ENCODE data around the gene ZNF649.
"Not testable (repeated sequence)": the region's sequence is repeated elsewhere in the genome, so short reads cannot be mapped to it uniquely, and the experiment has no call there.

Gene ZNF649

GRCh38 chr19:51904331-51905165 is at the start of gene ZNF649:
ZNF649 (minus strand) TSS chr19:51905017; CDS start chr19:51900107, 4,910 bp downstream.
- DNase-seq (ENCODE audit: low read depth, low spot score), result peak; percentile 57

GRCh38 chr19:51948975-51949374 is 44.2 kb upstream of the ZNF649 start:
- DNase-seq (ENCODE audit: low read depth, low spot score), result no peak

- DNase-seq (ENCODE audit: low read depth, low spot score), result no peak
Observed at GRCh38 chr19:51946602-51947001, 41.8 kb upstream of the ZNF649 start.

- DNase-seq (ENCODE audit: low read depth, low spot score), result no peak
Observed at GRCh38 chr19:51944798-51945552, 40.2 kb upstream of the ZNF649 start.

GRCh38 chr19:51938936-51939335 is 34.1 kb upstream of the ZNF649 start:
- no peak for DNase-seq (ENCODE audit: low read depth, low spot score)

- DNase-seq (ENCODE audit: low read depth, low spot score), result no peak
Observed at GRCh38 chr19:51931921-51932320, 27.1 kb upstream of the ZNF649 start.

GRCh38 chr19:51927859-51928258 is 23.0 kb upstream of the ZNF649 start:
- DNase-seq (ENCODE audit: low read depth, low spot score), result no peak

- DNase-seq (ENCODE audit: low read depth, low spot score), result peak; percentile 88
Observed at GRCh38 chr19:51926784-51927741, 22.2 kb upstream of the ZNF649 start, which contains the start of gene ZNF613. ZNF613 (plus strand) TSS chr19:51927472; CDS start chr19:51936221, 8,749 bp downstream.

- DNase-seq (ENCODE audit: low read depth, low spot score), result no peak
Observed at GRCh38 chr19:51926426-51926783, 21.6 kb upstream of the ZNF649 start.

- DNase-seq (ENCODE audit: low read depth, low spot score), result no peak
Observed at GRCh38 chr19:51921949-51922348, 17.1 kb upstream of the ZNF649 start.

- no peak for DNase-seq (ENCODE audit: low read depth, low spot score)
Observed at GRCh38 chr19:51919606-51920005, 14.8 kb upstream of the ZNF649 start.

GRCh38 chr19:51916167-51916566 is 11.3 kb upstream of the ZNF649 start:
- no peak for DNase-seq (ENCODE audit: low read depth, low spot score)

- no peak for DNase-seq (ENCODE audit: low read depth, low spot score)
Observed at GRCh38 chr19:51915324-51915867, 10.6 kb upstream of the ZNF649 start.

- not testable (repeated sequence) for DNase-seq (ENCODE audit: low read depth, low spot score)
Observed at GRCh38 chr19:51907981-51908380, 3.2 kb upstream of the ZNF649 start.

- DNase-seq (ENCODE audit: low read depth, low spot score), result not testable (repeated sequence)
Observed at GRCh38 chr19:51906108-51906507, 1.3 kb upstream of the ZNF649 start.

- DNase-seq (ENCODE audit: low read depth, low spot score), result not testable (repeated sequence)
Observed at GRCh38 chr19:51905639-51906038, 822 bp upstream of the ZNF649 start.

- DNase-seq (ENCODE audit: low read depth, low spot score), result no peak
Observed at GRCh38 chr19:51905206-51905605, 389 bp upstream of the ZNF649 start.

GRCh38 chr19:51903192-51903591 is 1.6 kb downstream of the ZNF649 start:
- DNase-seq (ENCODE audit: low read depth, low spot score), result no peak

GRCh38 chr19:51901860-51902259 is 3.0 kb downstream of the ZNF649 start:
- no peak for DNase-seq (ENCODE audit: low read depth, low spot score)

GRCh38 chr19:51891193-51891747 is 13.5 kb downstream of the ZNF649 start:
- no peak for DNase-seq (ENCODE audit: low read depth, low spot score)

GRCh38 chr19:51889934-51890333 is 14.9 kb downstream of the ZNF649 start:
- DNase-seq (ENCODE audit: low read depth, low spot score), result no peak

All from smooth muscle cell of the brain vasculature (primary cell).